GM20000 (cell line): ENCODE results near the gene TUBG1.
A peak's percentile ranks its signal among the peaks of the same experiment; 100 is the strongest.
"Not testable (repeated sequence)": the region's sequence is repeated elsewhere in the genome, so short reads cannot be mapped to it uniquely, and the experiment has no call there.

Source experiments
- DNase-seq: peaks from one replicate; pipeline ENCODE4 v3.0.0; 2012; ENCODE audit warnings: low spot score
- CTCF ChIP-seq: IDR thresholded peaks from 2 replicates; pipeline ENCODE4 v1.5.1; 2012; ENCODE audit warnings: mild to moderate bottlenecking, control low read depth; ENCODE audit errors: extremely low read depth, missing control alignments

Gene TUBG1

GRCh38 chr17:42603318-42603717, 6.2 kb upstream of the TUBG1 start:
- DNase-seq: no peak
- no peak for TF ChIP-seq CTCF

GRCh38 chr17:42607769-42608168, 1.7 kb upstream of the TUBG1 start:
- TF ChIP-seq CTCF: no peak
- no peak for DNase-seq

DNA sequence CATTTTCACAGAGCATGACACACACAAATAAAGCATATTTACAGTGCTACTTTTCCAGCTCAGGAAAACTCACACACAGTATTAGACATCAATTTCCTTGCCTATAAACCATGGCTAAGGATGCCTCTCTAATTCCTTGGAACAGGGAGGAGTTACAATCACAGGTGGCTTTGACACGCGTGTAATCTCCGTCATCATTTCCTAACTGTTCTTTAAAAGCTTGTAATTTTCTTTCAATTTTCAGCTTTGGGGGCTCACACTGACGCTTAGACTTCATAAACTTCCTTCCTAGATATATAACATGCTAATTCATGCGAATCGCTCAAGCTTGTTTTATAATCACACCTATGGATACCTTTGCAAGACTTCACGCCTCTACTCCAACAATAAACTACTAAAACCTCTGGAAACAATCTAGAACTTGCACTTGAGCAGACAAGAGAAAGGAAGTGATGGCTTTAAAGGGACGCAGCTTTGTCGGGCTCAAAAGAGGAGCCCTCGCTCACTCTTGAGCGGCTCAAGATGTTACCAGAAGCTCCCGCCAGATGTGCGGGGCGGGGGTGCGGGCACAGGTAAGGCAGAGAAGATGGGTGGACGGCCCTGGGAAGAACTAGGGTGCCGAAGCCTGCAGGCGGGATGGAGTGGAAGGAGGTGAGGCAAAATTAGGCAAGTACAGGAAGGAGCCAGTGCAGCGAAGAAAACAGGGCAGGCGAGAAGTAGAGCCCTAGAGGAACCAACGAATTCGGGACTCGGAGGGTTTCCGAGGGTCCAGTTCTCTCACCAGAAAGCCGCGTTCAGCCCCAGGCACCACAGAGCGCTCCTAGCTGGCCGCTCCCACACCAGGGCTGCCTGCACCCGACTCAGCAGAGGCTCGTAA, 940 bp upstream of the TUBG1 start:
- no peak for TF ChIP-seq CTCF
- no peak for DNase-seq

GRCh38 chr17:42609814-42610801, 625 bp downstream of the TUBG1 start:
- not testable (repeated sequence) for DNase-seq

DNA sequence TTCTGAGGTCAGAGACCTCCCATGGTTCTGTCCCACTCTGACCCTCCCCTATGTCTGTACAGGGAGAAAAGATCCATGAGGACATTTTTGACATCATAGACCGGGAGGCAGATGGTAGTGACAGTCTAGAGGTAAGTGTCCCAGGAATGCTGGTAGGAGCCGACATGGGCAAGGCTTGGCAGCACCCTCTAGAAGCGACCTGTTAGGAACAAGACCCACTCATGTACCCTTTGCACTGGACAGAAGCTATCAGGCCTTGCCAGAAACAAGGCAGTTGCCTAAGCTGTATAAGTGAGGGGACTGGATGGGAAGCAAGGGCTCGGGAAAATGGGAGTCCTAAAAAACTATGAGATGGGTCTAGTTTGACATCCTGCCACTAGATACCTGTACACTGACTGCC, 2.5 kb downstream of the TUBG1 start:
- no peak for TF ChIP-seq CTCF

GRCh38 chr17:42613699-42614295, 4.3 kb downstream of the TUBG1 start:
- no peak for TF ChIP-seq CTCF

More for the DNA sequence above, 2.5 kb downstream of the TUBG1 start:
- DNase-seq: no peak

GRCh38 chr17:42617956-42618431, 8.5 kb downstream of the TUBG1 start:
- peak; percentile 30 for DNase-seq
- no peak for TF ChIP-seq CTCF

More at GRCh38 chr17:42613699-42614295, 4.3 kb downstream of the TUBG1 start:
- DNase-seq: no peak
